Lower leg skin (tissue), 3 donors: ENCODE data around the gene TRIM9.

Experiments
- CTCF ChIP-seq, 3 donors: fragments of 450-650 bp; IDR thresholded peaks; one replicate each; pipeline ENCODE4 v1.5.1; 2016; ENCODE audit warnings: antibody characterized with exemption in 3 of 3, mild to moderate bottlenecking in 3 of 3, moderate library complexity in 2 of 3
- POLR2A ChIP-seq, 2 donors: fragments of 450-650 bp; IDR thresholded peaks; one replicate each; pipeline ENCODE4 v1.6.1; 2016 to 2017; ENCODE audit warnings: antibody characterized with exemption in 2 of 2, mild to moderate bottlenecking in 1 of 2, moderate library complexity in 1 of 2

- no peak for TF ChIP-seq CTCF (IDR thresholded peaks at IDR 0.05)
- no peak for TF ChIP-seq POLR2A (IDR thresholded peaks at IDR 0.05)
Measured at GRCh38 chr14:51014086-51014485, 80.8 kb downstream of the TRIM9 start.
